Measurements from ENCODE around the gene ABCC1.

The ABCC1 gene

GRCh38 chr16:16143038-16143763, 193.8 kb downstream of the ABCC1 start:
- no peak for TF ChIP-seq CTCF (IDR thresholded peaks at IDR 0.05)
- H3K36me3 ChIP-seq: peaks cover 75% of the 10 kb centered on the region
- no peaks in the 10 kb centered on the region for H3K9me3 ChIP-seq
- H3K27me3 ChIP-seq: no peaks in the 10 kb centered on the region
- no peaks in the 10 kb centered on the region for H3K4me1 ChIP-seq (ENCODE audit: control insufficient read depth in 1 of 2, insufficient read depth in 1 of 2, low read depth in 1 of 2, low read length in 1 of 2)
- no peak overlapping the region for H3K27ac ChIP-seq
- H3K4me3 ChIP-seq (ENCODE audit: low read depth in 1 of 2, low read length in 1 of 2): no peak overlapping the region

GRCh38 chr16:16143931-16144330, 194.5 kb downstream of the ABCC1 start:
- Histone ChIP-seq H3K9me3 (no peaks in the 10 kb centered on the region), H3K4me1 (ENCODE audit: control insufficient read depth in 1 of 2, insufficient read depth in 1 of 2, low read depth in 1 of 2, low read length in 1 of 2) (no peaks in the 10 kb centered on the region), H3K27me3 (no peaks in the 10 kb centered on the region), H3K4me3 (ENCODE audit: low read depth in 1 of 2, low read length in 1 of 2) (no peak overlapping the region), H3K27ac (no peak overlapping the region), H3K36me3 (peaks cover 68% of the 10 kb centered on the region)
- no peak for TF ChIP-seq CTCF (IDR thresholded peaks at IDR 0.05)

- Histone ChIP-seq H3K27me3 (no peaks in the 10 kb centered on the region), H3K36me3 (peaks cover 63% of the 10 kb centered on the region), H3K27ac (no peak overlapping the region), H3K4me3 (ENCODE audit: low read depth in 1 of 2, low read length in 1 of 2) (no peak overlapping the region), H3K4me1 (ENCODE audit: control insufficient read depth in 1 of 2, insufficient read depth in 1 of 2, low read depth in 1 of 2, low read length in 1 of 2) (no peaks in the 10 kb centered on the region), H3K9me3 (no peaks in the 10 kb centered on the region)
- no peak for TF ChIP-seq CTCF (IDR thresholded peaks at IDR 0.05)
Measured at GRCh38 chr16:16144416-16144815, 195.0 kb downstream of the ABCC1 start.

GRCh38 chr16:16145286-16145685, 195.9 kb downstream of the ABCC1 start:
- Histone ChIP-seq H3K36me3 (peaks cover 61% of the 10 kb centered on the region), H3K27ac (no peak overlapping the region), H3K9me3 (no peaks in the 10 kb centered on the region), H3K27me3 (no peaks in the 10 kb centered on the region), H3K4me3 (ENCODE audit: low read depth in 1 of 2, low read length in 1 of 2) (no peak overlapping the region), H3K4me1 (ENCODE audit: control insufficient read depth in 1 of 2, insufficient read depth in 1 of 2, low read depth in 1 of 2, low read length in 1 of 2) (no peaks in the 10 kb centered on the region)
- TF ChIP-seq CTCF (IDR thresholded peaks at IDR 0.05): no peak

GRCh38 chr16:16146380-16147315, 197.2 kb downstream of the ABCC1 start:
- no peak overlapping the region for H3K27ac ChIP-seq
- H3K4me1 ChIP-seq (ENCODE audit: control insufficient read depth in 1 of 2, insufficient read depth in 1 of 2, low read depth in 1 of 2, low read length in 1 of 2): no peaks in the 10 kb centered on the region
- no peak for TF ChIP-seq CTCF (IDR thresholded peaks at IDR 0.05)
- peaks cover 52% of the 10 kb centered on the region for H3K36me3 ChIP-seq
- no peaks in the 10 kb centered on the region for H3K9me3 ChIP-seq
- no peaks in the 10 kb centered on the region for H3K27me3 ChIP-seq
- H3K4me3 ChIP-seq (ENCODE audit: low read depth in 1 of 2, low read length in 1 of 2): no peak overlapping the region
